HG03442 (cell line): ENCODE results near the gene DCLK1.

Source experiments
- ATAC-seq: cut with Tn5 transposase; IDR thresholded peaks from one replicate; pipeline ENCODE4 v1.9.1; 2021; ENCODE audit warnings: mild to moderate bottlenecking, moderate library complexity; ENCODE audit not compliant: unreplicated experiment

The DCLK1 gene

GRCh38 chr13:36054041-36054440 is 77.1 kb downstream of the DCLK1 start:
- ATAC-seq = no peak

- ATAC-seq = no peak
Measured at GRCh38 chr13:36051082-36051481, 80.1 kb downstream of the DCLK1 start.

- ATAC-seq = peak; percentile 86
Measured at GRCh38 chr13:36046672-36047071, 84.5 kb downstream of the DCLK1 start.

GRCh38 chr13:36038785-36039555 is 92.2 kb downstream of the DCLK1 start:
- no peak for ATAC-seq

- no peak for ATAC-seq
Measured at GRCh38 chr13:36033035-36033434, 98.1 kb downstream of the DCLK1 start.

GRCh38 chr13:36031490-36031889 is 99.7 kb downstream of the DCLK1 start:
- ATAC-seq = no peak

- ATAC-seq = no peak
Measured at GRCh38 chr13:36030670-36031331, 100.4 kb downstream of the DCLK1 start.

GRCh38 chr13:36029166-36029565 is 102.0 kb downstream of the DCLK1 start:
- ATAC-seq = no peak

GRCh38 chr13:36028359-36029025 is 102.7 kb downstream of the DCLK1 start:
- no peak for ATAC-seq

- no peak for ATAC-seq
Measured at GRCh38 chr13:36026531-36026930, 104.7 kb downstream of the DCLK1 start.

- ATAC-seq = no peak
Measured at GRCh38 chr13:36014763-36015162, 116.4 kb downstream of the DCLK1 start.

- no peak for ATAC-seq
Measured at GRCh38 chr13:36006894-36007675, 124.1 kb downstream of the DCLK1 start.

- no peak for ATAC-seq
Measured at GRCh38 chr13:36006347-36006746, 124.8 kb downstream of the DCLK1 start.

- no peak for ATAC-seq
Measured at GRCh38 chr13:36001561-36001960, 129.6 kb downstream of the DCLK1 start.

GRCh38 chr13:36000028-36000427 is 131.2 kb downstream of the DCLK1 start:
- no peak for ATAC-seq

GRCh38 chr13:35996360-35996759 is 134.8 kb downstream of the DCLK1 start:
- no peak for ATAC-seq

GRCh38 chr13:35995136-35995535 is 136.0 kb downstream of the DCLK1 start:
- no peak for ATAC-seq

- ATAC-seq = no peak
Measured at GRCh38 chr13:35994131-35994966, 136.8 kb downstream of the DCLK1 start.

- no peak for ATAC-seq
Measured at GRCh38 chr13:35993686-35994085, 137.5 kb downstream of the DCLK1 start.

- peak; percentile 55 for ATAC-seq
Measured at GRCh38 chr13:35992964-35993363, 138.2 kb downstream of the DCLK1 start.
